HG02943 (cell line): ENCODE data around the gene CCDC92.
A peak's percentile ranks its signal among the peaks of the same experiment; 100 is the strongest.

Source experiments
- ATAC-seq: cut with Tn5 transposase; IDR thresholded peaks from one replicate; pipeline ENCODE4 v1.9.1; 2021; ENCODE audit warnings: mild to moderate bottlenecking, low read depth, moderate library complexity; ENCODE audit not compliant: unreplicated experiment

Gene CCDC92

DNA sequence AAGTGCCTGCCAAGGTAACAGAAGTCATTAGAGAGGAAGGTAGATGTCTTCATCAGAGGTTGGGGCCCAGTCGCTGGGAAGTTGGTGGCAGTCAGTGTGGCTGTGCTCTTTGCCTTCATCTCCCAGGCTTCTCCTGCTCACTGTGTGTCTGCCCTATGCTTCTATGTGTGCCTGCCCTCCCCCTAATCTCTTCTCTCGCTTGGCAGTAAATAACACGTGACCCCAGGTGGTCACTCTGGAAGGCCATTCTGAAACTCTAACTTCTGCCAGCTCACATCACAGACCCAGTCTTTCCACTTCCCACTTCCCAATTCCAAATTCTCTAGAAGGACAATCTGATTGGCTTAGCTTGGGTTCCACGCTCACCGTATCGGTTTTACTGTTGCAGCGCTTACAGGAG lies 9.6 kb upstream of the CCDC92 start:
- no peak for ATAC-seq

DNA sequence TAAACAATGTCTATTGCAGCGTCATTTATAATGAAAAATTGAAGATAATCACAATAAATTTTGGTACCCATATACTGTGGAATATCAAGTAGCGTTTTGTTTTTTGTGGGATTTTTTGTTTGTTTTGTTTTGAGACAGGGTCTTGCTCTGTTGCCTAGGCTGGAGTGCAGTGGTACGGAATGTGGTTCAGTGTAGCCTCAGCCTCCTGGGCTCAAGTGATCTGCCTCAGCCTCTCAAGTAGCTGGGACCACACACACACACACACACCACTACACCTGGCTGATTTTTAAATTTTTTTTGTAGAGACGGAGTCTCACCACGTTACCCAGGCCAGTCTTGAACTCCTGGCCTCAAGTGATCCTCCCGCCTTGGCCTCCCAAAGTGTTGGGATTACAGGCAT lies 6.9 kb upstream of the CCDC92 start:
- no peak for ATAC-seq

GRCh38 chr12:123976227-123976826 lies 3.7 kb upstream of the CCDC92 start:
- no peak for ATAC-seq

GRCh38 chr12:123973552-123974341 lies 1.1 kb upstream of the CCDC92 start:
- ATAC-seq, result no peak

DNA sequence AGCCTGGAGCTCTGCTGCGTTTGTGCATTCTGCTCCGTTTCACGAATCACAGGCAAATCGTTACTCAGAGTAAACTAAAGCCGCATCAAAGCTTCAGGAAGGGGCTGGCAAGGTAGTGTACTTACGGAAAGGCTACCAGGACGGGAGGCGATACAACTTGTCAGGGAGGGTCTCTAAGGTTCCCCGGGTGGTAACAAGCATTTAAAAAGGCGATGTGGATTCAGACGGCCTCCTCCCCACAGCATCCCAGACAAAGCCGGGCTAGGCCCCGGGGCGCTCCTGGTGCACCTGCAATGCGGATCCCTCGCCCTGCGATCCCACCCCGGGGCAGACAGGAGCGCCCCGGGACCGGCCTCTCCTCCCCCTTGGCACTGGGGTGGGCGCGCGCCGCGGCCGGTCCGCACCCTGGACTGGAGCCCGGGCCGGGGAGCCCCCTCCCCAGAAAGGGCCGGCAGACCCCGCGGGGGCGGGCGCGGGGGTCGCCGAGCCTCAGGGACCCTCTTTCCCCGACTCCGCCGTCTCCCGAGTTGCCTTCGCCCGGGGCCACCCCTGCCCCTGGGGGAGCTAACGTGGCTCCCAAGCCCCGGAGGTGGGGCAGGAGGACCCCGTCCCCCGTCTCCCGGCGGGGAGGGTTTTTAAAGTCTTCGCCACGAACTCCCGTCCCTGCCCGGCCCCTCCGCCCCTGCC lies 718 bp downstream of the CCDC92 start:
- ATAC-seq, result peak; percentile 16

DNA sequence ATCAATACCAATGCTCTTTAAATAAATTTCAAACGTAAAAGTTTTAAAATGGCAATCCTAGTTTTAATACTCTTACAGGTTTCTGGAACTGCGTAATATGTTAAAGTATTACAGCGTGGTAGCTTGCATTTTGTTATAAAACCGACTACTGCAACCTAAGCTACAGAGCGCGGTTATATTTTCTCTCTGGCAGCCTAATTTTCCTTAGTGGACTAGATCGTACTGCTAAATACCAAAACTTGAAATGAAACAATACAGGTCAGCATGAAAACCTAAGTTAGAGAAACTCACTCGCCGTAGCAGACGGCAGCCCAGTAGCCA lies 1.2 kb downstream of the CCDC92 start:
- ATAC-seq, result no peak

GRCh38 chr12:123967121-123967586 lies 5.5 kb downstream of the CCDC92 start:
- no peak for ATAC-seq

GRCh38 chr12:123966596-123966995 lies 6.0 kb downstream of the CCDC92 start:
- no peak for ATAC-seq

DNA sequence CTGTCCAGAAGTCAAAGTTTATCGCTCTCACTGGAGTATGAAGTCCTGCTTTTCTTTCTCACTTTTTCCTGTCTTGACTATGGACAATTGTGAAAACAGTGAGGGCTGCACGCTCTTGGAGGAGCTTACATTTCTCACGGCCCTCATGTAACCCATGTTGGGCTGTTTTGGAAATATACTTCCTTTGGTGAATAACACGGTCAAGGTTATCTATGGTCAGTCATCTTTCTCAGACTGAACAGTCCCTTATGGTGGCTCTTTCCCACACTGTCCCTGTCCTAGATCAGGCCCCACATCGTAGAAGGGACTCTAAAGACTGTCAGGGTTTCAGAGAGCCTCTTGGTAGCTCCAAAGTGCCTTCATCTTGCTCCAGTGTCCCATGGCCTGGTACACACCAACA lies 7.2 kb downstream of the CCDC92 start:
- no peak for ATAC-seq

DNA sequence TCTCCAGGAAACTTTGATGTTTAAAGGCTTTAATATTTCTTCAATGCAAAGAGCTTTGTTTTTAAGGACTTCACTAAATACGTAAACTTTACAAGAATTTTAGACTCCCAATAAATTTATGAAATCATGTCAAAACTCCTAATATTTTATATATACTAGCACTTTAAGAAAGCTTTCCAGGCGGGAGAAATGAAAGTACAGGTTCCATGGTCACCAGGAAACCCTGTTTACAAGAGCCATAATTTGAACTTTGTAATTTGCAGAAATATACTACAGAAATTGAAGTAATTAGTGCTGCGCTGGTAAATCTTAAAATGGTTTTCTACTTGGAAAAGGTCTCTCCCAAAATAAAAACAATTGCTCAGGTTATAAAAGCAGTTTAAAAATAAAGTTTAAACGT lies 8.8 kb downstream of the CCDC92 start:
- ATAC-seq, result no peak

DNA sequence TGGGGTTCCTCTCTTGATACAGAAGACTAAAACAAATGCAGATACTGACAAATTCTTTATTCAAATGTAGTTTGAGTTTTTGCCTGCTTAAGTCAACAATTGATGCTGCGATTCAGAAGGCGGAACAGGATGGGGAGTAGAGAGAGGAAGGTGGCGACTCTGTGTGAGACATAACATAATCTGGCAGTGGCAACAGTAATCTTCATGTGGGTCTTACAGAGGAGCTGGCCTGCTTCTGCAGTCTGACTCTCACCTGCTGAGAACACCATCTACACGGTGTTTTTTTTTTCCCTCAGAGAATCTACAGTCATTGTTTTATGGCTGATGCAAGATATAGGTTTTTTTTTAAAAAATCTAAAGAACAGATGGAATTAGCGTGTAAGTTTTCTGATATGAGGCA lies 10.1 kb downstream of the CCDC92 start:
- no peak for ATAC-seq

DNA sequence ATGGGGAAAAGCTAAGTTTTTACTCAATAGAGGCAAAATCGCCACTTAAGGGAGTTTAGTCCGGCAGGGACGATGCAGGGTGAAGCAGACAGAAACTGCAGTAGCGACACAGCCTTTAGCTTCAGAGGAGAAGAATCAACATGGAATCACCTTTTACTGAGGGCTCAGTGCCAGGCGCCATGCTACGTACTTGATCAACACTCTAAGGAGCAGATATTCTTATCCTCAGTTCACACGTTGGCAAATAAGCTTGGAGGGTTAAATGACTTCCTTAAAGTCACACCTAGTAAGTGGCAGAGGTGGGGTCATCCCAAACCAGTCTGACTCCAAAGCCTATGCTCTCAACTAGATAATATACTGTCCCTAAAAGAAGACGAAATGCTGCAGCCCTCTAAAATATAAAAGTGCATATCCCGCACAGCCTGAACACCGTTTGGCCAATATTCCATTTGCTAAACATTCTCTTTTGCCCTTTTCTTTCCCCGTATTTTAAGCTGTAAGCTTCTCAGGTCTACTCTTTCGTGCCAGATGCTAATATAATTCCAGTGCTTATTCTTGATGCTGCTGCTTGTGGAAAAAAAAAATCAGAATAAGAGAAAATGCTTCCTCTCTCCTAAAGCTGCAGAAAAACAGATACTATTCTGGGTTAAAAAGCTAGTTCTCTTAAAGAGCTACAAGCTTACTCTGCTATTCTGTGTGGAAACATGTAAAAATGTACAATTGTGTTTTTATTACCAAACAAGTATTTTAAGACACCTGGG lies 10.9 kb downstream of the CCDC92 start:
- ATAC-seq, result no peak

DNA sequence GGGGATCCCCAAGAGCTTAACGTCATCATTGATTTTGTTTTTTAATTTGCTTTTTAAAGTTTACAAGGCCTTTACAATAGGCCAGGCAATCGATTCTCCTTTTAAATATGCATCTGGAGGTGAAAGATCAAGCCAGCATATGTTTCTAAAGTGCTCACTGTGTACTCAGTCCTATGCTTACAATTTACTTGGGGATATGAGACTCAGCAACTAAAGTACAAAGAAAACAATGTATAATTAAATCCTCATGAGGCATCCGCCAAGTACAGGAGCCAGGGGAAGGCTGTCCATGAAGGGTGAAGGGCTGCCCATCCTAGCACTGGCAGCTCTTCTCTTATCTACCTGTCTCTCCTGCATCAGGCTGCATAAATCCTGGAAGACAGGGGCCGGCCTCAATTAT lies 11.8 kb downstream of the CCDC92 start:
- no peak for ATAC-seq

GRCh38 chr12:123960029-123960735 lies 12.4 kb downstream of the CCDC92 start:
- no peak for ATAC-seq

DNA sequence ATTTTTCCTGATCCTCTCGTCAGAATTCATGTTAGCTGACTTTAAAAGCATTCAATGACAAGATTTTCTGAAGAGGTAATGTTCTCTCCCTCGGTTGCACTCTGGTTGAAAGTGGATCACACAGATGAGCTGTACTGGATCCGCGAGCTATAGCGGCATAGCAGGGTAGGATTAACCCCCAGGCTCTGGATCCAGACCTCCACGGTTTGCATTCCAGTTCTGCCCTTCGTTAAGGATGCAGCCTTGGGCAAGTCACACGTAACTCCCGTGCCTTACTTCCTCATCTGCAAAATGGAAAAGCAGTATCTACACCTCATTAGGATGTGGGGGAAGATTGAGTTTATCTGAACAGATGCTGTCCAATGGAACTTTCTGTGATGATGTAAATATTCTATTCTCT lies 13.8 kb downstream of the CCDC92 start:
- no peak for ATAC-seq

DNA sequence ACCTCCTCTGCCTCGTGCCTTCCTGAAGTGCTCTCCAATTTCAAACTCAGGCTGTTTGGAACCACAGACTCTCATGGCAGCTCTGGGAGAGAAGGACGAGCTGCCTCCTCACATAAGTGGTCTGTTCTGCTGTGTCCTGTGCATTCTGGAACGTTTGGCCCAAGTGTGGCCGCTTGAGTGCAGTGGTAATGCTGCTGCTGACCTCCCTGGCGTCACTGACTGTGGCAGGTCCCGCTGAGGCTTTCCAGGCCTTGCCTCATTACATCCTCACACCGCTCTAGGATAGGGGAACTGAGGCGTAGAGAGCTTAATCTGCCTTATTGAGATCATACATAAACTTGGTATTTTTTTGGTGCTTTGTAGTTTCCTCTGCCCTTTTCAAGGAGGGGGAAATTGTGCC lies 14.2 kb downstream of the CCDC92 start:
- ATAC-seq, result no peak

DNA sequence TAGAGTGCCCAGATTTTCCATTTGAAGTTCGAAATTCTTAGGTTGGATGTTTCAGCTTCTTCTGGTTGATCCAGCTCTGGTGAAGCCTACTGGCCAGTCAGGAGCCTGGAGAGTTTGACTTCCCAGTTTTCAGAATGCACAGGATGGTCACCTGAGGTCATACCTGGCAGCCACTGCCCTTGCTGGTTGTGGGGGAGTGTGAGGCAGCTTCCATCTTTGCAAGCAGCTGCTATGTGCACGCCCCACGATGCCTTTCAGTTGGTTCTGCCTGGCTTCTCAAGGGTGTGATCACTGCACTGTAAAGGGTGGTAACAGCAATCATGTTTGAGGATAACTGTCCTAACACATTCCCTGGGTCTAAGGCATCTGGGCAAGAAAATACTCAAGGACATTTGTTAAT lies 15.4 kb downstream of the CCDC92 start:
- no peak for ATAC-seq

DNA sequence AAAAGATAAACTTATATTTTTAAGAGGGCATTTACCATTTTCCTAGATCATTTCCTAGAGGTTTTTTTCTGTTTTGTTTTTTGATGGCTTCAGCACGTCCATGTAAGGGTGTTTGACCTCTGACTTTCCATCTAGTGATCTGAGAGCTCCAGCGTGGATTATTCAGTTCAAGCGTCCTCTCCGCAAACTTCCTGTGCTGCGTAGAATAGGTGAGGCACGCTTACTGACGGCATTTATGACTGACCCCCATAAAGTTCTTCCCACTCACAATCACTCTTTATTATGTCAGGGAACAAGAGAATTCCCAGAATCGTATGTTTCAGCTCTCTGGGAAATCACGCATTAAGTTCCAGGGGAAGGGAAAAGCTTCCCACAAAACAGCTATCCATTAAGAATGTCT lies 16.4 kb downstream of the CCDC92 start:
- ATAC-seq, result no peak

- no peak for ATAC-seq
Observed at GRCh38 chr12:123954647-123955350, 17.8 kb downstream of the CCDC92 start.

GRCh38 chr12:123952037-123952436 lies 20.6 kb downstream of the CCDC92 start:
- ATAC-seq, result no peak
